IMR-90 (cell line): Measurements from ENCODE around the gene MICOS13.

ENCODE experiments used
- RFX5 ChIP-seq: IDR thresholded peaks from 2 replicates; pipeline ENCODE4 v1.8.0; 2012; ENCODE audit warnings: low read depth, mild to moderate bottlenecking, low read length, moderate library complexity
- TF ChIP-seq, protein P1 (sequence below): conservative IDR thresholded peaks from 2 replicates; pipeline ENCODE4 v1.5.1; 2012; ENCODE audit warnings: mild to moderate bottlenecking, low read depth, low read length, improper control_type of control experiment

DNA sequence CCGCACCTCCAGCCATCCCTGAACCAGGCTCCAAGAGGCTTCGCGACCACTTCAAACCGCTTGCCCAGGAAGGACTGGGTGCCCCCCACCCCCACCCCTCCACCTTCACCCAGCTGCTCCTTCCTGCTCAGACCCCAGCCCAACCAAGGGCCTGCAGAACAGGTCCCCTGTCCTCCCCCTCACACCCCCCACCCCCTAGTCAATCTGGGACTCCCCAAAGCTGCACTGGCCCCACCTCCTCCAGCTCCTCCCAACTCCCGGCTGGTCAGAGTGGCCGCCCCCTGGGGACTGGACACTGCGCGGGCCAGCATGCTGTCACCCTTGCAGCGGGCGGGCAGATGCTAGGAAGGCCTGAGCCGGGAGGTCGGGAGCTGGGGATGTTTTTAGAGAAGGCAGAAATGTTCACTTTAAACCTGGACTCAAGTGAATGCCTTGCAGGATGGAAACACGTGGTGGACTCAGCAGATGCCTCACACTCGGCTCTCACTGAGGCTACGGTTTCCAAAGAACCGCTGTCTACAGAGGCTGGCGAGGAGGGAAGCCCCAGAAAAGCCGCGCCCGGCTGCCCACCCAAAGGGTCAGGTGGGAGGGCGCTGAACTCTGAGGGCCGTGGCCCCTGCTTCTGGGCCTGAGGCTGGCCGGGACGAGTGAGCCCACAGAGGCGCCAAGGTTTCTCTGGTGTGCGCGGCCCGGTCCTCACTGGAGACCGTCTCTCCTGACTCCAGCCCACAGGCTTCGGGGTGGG is 17.7 kb upstream of the MICOS13 start:
- TF ChIP-seq, protein P1, sequence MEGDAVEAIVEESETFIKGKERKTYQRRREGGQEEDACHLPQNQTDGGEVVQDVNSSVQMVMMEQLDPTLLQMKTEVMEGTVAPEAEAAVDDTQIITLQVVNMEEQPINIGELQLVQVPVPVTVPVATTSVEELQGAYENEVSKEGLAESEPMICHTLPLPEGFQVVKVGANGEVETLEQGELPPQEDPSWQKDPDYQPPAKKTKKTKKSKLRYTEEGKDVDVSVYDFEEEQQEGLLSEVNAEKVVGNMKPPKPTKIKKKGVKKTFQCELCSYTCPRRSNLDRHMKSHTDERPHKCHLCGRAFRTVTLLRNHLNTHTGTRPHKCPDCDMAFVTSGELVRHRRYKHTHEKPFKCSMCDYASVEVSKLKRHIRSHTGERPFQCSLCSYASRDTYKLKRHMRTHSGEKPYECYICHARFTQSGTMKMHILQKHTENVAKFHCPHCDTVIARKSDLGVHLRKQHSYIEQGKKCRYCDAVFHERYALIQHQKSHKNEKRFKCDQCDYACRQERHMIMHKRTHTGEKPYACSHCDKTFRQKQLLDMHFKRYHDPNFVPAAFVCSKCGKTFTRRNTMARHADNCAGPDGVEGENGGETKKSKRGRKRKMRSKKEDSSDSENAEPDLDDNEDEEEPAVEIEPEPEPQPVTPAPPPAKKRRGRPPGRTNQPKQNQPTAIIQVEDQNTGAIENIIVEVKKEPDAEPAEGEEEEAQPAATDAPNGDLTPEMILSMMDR = no peak
- TF ChIP-seq RFX5 = no peak
